ENCODE measurements around the gene RGMA.

The RGMA gene

GRCh38 chr15:93072411-93073394 is 16.3 kb downstream of the RGMA start:
- TF ChIP-seq CTCF (conservative IDR thresholded peaks at IDR 0.05; ENCODE audit: low read depth, low read length): no peak
- DNase-seq (ENCODE audit: low read depth): no peak
- peak overlapping the region; percentile 71 for H3K4me3 ChIP-seq (ENCODE audit: low read length)

- no peak for TF ChIP-seq CTCF (conservative IDR thresholded peaks at IDR 0.05; ENCODE audit: low read depth, low read length)
- DNase-seq (ENCODE audit: low read depth): no peak
- peak overlapping the region; percentile 71 for H3K4me3 ChIP-seq (ENCODE audit: low read length)
Observed at GRCh38 chr15:93072011-93072410, 17.0 kb downstream of the RGMA start.

DNA sequence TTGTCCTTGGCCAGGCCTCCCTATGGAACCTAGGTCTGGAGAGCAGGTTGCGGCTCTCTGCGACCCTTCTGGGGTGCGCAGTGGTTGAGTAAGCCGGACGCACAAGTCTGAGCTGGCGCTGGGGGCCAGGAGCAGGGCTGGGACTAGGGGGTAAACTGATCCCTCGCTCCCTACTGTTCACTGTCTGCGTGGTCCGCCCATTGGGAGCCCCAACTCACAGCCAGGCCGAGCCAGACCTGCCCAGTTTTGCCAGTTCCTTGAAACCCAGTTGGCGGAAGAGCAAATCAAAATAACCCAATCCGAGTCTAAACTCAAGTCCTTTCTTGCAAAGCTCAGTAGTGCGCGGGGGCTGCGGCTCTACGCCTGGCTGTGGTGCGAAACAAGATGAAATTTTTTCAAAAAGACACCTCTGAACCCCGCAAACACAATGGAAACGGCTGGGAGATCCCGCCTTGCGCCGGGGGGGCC is 17.5 kb downstream of the RGMA start:
- peak overlapping the region; percentile 71 for H3K4me3 ChIP-seq (ENCODE audit: low read length)
- no peak for DNase-seq (ENCODE audit: low read depth)
- TF ChIP-seq CTCF (conservative IDR thresholded peaks at IDR 0.05; ENCODE audit: low read depth, low read length): no peak

- DNase-seq (ENCODE audit: low read depth): no peak
- H3K4me3 ChIP-seq (ENCODE audit: low read length): no peak overlapping the region
- TF ChIP-seq CTCF (conservative IDR thresholded peaks at IDR 0.05; ENCODE audit: low read depth, low read length): no peak
Observed at GRCh38 chr15:93070551-93071296, 18.3 kb downstream of the RGMA start.

DNA sequence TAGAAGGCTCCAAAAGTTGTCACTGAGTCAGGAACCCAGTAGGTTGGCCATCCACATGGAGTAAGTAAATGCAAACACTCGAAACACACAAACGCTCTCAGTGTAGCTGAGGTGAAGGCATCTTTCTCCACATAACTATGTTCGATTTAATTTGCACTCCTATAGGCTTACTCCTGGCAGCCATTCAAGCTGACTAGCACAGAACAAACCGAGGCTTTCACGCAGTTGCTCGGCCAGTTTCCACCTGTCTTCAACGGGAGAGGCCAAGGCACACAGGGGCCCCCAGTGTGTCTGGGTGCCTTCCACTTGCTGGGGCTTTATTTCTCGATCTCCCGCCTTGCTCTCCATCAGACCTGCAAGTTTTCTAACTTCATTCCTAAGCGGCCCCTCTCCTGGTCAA is 18.9 kb downstream of the RGMA start:
- no peak for TF ChIP-seq CTCF (conservative IDR thresholded peaks at IDR 0.05; ENCODE audit: low read depth, low read length)
- DNase-seq (ENCODE audit: low read depth): no peak
- H3K4me3 ChIP-seq (ENCODE audit: low read length): no peak overlapping the region

- DNase-seq (ENCODE audit: low read depth): no peak
- no peak for TF ChIP-seq CTCF (conservative IDR thresholded peaks at IDR 0.05; ENCODE audit: low read depth, low read length)
Observed at GRCh38 chr15:93068581-93069199, 20.3 kb downstream of the RGMA start.

More at GRCh38 chr15:93068581-93069199, 20.3 kb downstream of the RGMA start:
- no peak overlapping the region for H3K4me3 ChIP-seq (ENCODE audit: low read length)
